PC-3 (cell line): ENCODE data around the gene TINAGL1.

Source experiments
- CTCF ChIP-seq: fragments of 300-600 bp; sonication (generic); conservative IDR thresholded peaks from 2 replicates; pipeline ENCODE4 v1.5.1; 2017; ENCODE audit warnings: antibody characterized with exemption, low read depth, mild to moderate bottlenecking, low read length
- EZH2 ChIP-seq: fragments of 300-600 bp; sonication (generic); IDR thresholded peaks from one replicate; pipeline ENCODE4 v1.6.1; 2017; ENCODE audit warnings: antibody characterized with exemption, mild to moderate bottlenecking, low read length; ENCODE audit not compliant: unreplicated experiment
- EZH2phosphoT487 ChIP-seq: fragments of 300-600 bp; sonication (generic); IDR thresholded peaks from 2 replicates; pipeline ENCODE4 v1.6.1; 2018; ENCODE audit warnings: mild to moderate bottlenecking, antibody characterized with exemption, low read length, borderline replicate concordance

GRCh38 chr1:31614414-31615005 is 38.2 kb downstream of the TINAGL1 start:
- TF ChIP-seq EZH2 (no peak), CTCF (no peak), EZH2phosphoT487 (no peak)
